Activated CD8-positive, alpha-beta memory T cell treated with anti-CD3 and anti-CD28 coated beads, Interleukin-2, amount 50 U/mL, for 4 hours (primary cell): Measurements from ENCODE around the gene H1-8.
"Not testable (repeated sequence)": the region's sequence is repeated elsewhere in the genome, so short reads cannot be mapped to it uniquely, and the experiment has no call there.

Experiments used
- DNase-seq: peaks from one replicate; pipeline ENCODE4 v3.0.0-alpha.2; 2020

Gene H1-8

GRCh38 chr3:129515108-129515820 is 27.7 kb upstream of the H1-8 start:
- not testable (repeated sequence) for DNase-seq

DNA sequence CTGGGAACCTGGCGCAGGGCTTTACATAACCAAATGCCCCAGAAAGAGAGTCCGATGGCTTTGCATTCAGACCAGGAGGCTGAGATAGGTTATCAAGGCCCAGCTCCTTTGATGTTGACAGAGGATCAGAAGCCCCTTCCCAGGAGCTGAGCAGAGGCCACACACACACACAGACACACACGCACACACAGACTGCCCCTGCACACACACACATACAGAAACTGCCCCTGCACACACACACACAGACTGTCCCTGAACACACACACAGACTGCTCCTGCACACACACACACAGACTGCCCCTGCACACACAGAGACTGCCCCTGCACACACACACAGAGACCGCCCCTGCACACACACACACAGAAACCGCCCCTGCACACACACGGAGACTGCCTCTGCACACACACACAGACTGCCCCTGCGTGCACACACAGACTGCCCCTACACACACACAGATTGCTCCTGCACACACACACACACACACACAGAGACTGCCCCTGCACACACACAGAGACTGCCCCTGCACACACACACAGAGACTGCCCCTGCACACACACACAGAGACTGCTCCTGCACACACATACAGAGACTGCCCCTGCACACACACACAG is 27.0 kb upstream of the H1-8 start:
- not testable (repeated sequence) for DNase-seq

DNA sequence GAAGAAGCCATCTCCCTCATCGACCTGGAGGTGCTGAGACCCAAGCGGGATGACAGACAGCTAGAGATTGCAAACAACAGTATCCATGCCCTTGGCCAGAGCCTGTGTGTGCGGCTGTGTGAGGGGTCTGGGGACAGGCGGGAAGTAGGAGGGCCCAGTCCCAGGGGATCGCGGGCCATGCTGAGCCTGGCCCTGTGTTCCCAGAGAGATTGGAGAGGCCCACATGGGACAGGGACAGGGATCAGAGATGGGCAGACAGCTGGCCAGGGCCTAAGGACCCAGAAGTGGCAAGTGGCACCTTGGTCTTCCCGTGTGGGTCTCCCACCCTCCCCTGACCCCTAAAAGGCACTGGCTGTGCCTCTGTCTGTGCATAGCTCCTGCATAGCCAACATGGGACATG is 25.5 kb upstream of the H1-8 start:
- no peak for DNase-seq

DNA sequence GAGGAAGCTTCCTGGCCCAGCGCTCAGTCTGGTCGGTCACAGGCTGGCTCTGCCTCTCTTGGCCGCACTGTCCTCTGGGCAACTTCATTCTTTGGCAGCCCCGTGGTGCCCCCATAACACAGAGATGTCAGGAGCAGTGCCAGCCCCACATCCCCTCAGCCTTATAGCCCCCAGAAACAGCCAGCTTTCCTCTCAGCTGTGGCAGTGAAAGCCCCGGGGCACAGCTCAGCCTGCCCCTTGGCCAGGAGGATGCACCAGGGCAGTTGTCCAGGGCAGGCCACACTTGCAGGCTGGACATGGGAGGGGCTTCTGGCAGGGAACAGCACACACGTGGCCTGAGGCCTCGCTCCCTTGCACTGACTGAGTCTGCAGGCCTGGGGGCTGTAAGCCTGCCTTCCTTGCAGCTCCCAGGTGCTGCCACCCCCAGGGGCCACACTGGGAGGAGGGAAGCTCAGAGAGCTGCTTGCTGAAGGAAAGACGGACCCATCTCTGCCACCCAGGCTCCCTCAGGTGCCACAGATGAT is 24.9 kb upstream of the H1-8 start:
- no peak for DNase-seq

DNA sequence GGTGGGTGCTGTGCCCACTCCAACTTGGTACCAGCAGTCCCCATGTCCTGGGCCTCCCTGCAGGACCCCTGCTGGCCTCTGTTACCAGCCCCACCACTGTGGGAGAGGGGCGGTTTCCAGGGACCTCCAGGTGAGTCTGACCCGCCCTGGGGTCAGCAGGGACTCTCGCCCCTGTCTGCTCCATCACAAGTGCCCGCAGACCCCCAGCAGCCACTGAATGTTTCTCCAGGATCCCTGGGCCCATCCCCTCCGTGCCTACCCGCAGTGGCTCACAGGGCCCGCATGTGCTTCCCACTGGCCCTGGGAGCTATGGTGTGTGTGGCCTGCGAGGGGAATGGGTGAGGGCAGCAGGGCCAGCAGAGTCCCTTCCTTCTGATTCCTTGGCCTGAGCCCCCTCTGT is 24.4 kb upstream of the H1-8 start:
- DNase-seq = no peak

DNA sequence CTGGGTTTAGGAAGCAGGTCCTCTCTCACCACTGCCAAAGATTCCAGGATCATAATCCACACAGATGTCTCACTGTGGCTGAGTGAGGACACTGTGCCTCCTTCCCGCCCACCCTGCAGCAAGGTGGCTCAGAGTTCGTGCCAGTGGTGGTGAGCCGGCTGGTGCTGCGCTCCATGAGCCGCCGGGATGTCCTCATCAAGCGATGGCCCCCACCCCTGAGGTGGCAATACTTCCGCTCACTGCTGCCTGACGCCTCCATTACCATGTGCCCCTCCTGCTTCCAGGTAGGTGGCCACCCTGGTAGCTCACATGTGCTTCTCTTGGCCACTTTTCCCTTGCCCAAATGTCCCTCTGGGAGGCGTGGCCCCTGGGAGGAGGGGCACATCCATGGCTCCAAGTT is 23.5 kb upstream of the H1-8 start:
- no peak for DNase-seq

- no peak for DNase-seq
These were observed 22.9 kb upstream of the H1-8 start for GRCh38 chr3:129519896-129520715.

- DNase-seq = no peak
These were observed 22.0 kb upstream of the H1-8 start for GRCh38 chr3:129520960-129521359.

DNA sequence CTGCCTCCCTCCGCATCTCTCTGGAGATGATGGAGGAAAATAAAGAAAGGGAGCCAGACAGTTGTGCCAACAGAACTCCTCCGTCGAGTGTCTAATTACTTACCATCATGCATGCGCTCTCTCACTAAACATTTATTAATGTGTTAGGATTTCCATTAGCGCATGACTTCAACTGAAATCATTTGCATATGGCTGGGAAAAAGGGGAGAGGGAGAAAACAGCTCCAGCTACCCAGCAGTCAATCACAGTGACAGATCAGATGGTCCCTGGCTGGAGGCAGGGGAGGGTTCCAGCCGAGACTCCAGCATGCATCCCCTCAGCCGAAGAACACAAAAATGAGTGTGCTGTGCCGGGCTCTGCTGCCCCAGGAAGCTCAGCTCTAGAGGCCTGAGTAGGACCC is 21.4 kb upstream of the H1-8 start:
- DNase-seq = no peak

GRCh38 chr3:129522953-129523352 is 20.0 kb upstream of the H1-8 start:
- no peak for DNase-seq

DNA sequence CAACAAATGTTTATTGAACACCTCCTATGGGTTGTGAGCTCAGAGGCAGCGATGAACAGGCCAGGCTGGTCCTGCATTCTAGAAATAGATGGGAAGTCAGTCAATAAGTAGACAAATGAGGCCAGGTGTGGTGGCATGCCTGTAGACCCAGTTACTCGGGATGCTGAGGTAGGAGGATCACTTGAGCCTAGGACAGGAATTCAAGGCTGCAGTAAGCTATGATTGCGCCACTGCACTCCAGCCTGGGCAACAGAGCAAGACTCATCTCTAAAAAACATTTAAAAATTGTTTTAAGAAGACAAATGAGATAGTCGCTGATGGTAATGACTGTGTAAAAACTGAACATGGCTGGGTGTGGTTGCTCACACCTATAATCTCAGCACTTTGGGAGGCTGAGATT is 18.9 kb upstream of the H1-8 start:
- no peak for DNase-seq

GRCh38 chr3:129525341-129525968 is 17.5 kb upstream of the H1-8 start:
- no peak for DNase-seq

- no peak for DNase-seq
These were observed 16.7 kb upstream of the H1-8 start for GRCh38 chr3:129526121-129526900.

GRCh38 chr3:129527262-129527661 is 15.7 kb upstream of the H1-8 start:
- no peak for DNase-seq

- no peak for DNase-seq
These were observed 14.3 kb upstream of the H1-8 start, which contains the start of gene RHO for GRCh38 chr3:129528589-129529100. Gene RHO, plus strand, starts transcription at chr3:129528639. Its CDS starts 95 bp downstream, at chr3:129528734.

DNA sequence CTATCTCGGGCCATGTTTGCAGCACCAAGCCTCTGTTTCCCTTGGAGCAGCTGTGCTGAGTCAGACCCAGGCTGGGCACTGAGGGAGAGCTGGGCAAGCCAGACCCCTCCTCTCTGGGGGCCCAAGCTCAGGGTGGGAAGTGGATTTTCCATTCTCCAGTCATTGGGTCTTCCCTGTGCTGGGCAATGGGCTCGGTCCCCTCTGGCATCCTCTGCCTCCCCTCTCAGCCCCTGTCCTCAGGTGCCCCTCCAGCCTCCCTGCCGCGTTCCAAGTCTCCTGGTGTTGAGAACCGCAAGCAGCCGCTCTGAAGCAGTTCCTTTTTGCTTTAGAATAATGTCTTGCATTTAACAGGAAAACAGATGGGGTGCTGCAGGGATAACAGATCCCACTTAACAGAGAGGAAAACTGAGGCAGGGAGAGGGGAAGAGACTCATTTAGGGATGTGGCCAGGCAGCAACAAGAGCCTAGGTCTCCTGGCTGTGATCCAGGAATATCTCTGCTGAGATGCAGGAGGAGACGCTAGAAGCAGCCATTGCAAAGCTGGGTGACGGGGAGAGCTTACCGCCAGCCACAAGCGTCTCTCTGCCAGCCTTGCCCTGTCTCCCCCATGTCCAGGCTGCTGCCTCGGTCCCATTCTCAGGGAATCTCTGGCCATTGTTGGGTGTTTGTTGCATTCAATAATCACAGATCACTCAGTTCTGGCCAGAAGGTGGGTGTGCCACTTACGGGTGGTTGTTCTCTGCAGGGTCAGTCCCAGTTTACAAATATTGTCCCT is 13.4 kb upstream of the H1-8 start:
- no peak for DNase-seq

GRCh38 chr3:129530251-129530791 is 12.7 kb upstream of the H1-8 start:
- no peak for DNase-seq

DNA sequence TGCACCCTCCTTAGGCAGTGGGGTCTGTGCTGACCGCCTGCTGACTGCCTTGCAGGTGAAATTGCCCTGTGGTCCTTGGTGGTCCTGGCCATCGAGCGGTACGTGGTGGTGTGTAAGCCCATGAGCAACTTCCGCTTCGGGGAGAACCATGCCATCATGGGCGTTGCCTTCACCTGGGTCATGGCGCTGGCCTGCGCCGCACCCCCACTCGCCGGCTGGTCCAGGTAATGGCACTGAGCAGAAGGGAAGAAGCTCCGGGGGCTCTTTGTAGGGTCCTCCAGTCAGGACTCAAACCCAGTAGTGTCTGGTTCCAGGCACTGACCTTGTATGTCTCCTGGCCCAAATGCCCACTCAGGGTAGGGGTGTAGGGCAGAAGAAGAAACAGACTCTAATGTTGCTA is 12.2 kb upstream of the H1-8 start:
- DNase-seq = no peak

DNA sequence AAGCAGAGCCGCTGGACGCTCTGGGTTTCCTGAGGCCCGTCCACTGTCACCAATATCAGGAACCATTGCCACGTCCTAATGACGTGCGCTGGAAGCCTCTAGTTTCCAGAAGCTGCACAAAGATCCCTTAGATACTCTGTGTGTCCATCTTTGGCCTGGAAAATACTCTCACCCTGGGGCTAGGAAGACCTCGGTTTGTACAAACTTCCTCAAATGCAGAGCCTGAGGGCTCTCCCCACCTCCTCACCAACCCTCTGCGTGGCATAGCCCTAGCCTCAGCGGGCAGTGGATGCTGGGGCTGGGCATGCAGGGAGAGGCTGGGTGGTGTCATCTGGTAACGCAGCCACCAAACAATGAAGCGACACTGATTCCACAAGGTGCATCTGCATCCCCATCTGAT is 11.3 kb upstream of the H1-8 start:
- no peak for DNase-seq

DNA sequence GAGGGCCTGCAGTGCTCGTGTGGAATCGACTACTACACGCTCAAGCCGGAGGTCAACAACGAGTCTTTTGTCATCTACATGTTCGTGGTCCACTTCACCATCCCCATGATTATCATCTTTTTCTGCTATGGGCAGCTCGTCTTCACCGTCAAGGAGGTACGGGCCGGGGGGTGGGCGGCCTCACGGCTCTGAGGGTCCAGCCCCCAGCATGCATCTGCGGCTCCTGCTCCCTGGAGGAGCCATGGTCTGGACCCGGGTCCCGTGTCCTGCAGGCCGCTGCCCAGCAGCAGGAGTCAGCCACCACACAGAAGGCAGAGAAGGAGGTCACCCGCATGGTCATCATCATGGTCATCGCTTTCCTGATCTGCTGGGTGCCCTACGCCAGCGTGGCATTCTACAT is 10.7 kb upstream of the H1-8 start:
- DNase-seq = no peak

- no peak for DNase-seq
These were observed 9.6 kb upstream of the H1-8 start for GRCh38 chr3:129533406-129533805.
